A375 (cell line): ENCODE data around the gene F2. TPM values are rescaled to one million over a fixed set of nuclear protein-coding genes. Genes with fewer than 3 reads are reported as not detected.

Source experiments
- small RNA-seq: library from RNA; depleted of rRNA; stranded (forward); fragments of <200 nt; gene quantifications from one replicate; pipeline ENCODE3, GENCODE V24; 2014
- total RNA-seq: library from RNA; depleted of rRNA; stranded (reverse); fragments of >200 nt; shearing (Covaris generic); gene quantifications from 2 replicates; pipeline ENCODE4 v1.2.3, GENCODE V29; 2014; rRNA removed

Gene F2
- not detected in 2 replicates for total RNA-seq

GRCh38 chr11:46719048-46719542 lies at the start of gene F2:
Gene F2 (plus strand): TSS chr11:46719213. CDS start chr11:46719236, 23 bp downstream.

GRCh38 chr11:46700241-46701077 lies 18.6 kb upstream of the F2 start, which contains the start of the genes ARHGAP1 and ZNF408:
Gene ARHGAP1 (minus strand): TSS chr11:46700619. CDS start chr11:46696107, 4,512 bp downstream.
Gene ZNF408 (plus strand): TSS chr11:46701031. CDS start chr11:46701048, 17 bp downstream.

Small RNA genes lying within 50 kb of the gene (small RNA-seq; reads per million reads assigned to genes)
- not detected for gene MIR5582
- gene RF00573 = not detected
- gene SNORD67 = 4.5 reads per million, percentile 84 among the genes with 10 or more reads in this experiment

Other genes with a start within 250 kb of the F2 start
- gene AMBRA1, start 125.2 kb upstream of the F2 start, total RNA-seq = 21.6 and 30.4 TPM in 2 replicates
- 4.6 and 5.7 TPM in 2 replicates for gene HARBI1, start 102.0 kb upstream of the F2 start, total RNA-seq
- 144 and 164 TPM in 2 replicates for gene ATG13, start 101.7 kb upstream of the F2 start, total RNA-seq
- gene ARHGAP1, start 18.6 kb upstream of the F2 start, total RNA-seq = 27.6 and 33.6 TPM in 2 replicates
- gene ZNF408, start 18.2 kb upstream of the F2 start, total RNA-seq = 13.6 and 14.6 TPM in 2 replicates
- 92.5 and 102 TPM in 2 replicates for gene CKAP5, start 127.1 kb downstream of the F2 start, total RNA-seq
- 2.8 and 3.2 TPM in 2 replicates for gene LRP4, start 199.3 kb downstream of the F2 start, total RNA-seq
- 26.3 and 28.1 TPM in 2 replicates for gene CSTPP1, start 217.5 kb downstream of the F2 start, total RNA-seq